ENCODE data around the gene MMEL1.

GRCh38 chr1:2596530-2597333 is 36.1 kb downstream of the MMEL1 start:
- TF ChIP-seq CTCF (IDR thresholded peaks at IDR 0.05; ENCODE audit: poor library complexity) (no peak), EZH2phosphoT487 (IDR thresholded peaks at IDR 0.05; ENCODE audit: low read depth, severe bottlenecking, unreplicated experiment) (no peak)

Data from hepatocyte (in vitro differentiated cells).